ENCODE data around the gene PRCD.
"Not testable (repeated sequence)": the region's sequence is repeated elsewhere in the genome, so short reads cannot be mapped to it uniquely, and the experiment has no call there.

Gene PRCD

GRCh38 chr17:76506408-76507345 lies 33.2 kb upstream of the PRCD start:
- no peak overlapping the region for H3K4me3 ChIP-seq (ENCODE audit: low read depth, low read length)
- peak; percentile 75 for TF ChIP-seq CTCF (IDR thresholded peaks at IDR 0.05; ENCODE audit: low read depth, low read length)

- not testable (repeated sequence) for H3K4me3 ChIP-seq (ENCODE audit: low read depth, low read length)
Observed at GRCh38 chr17:76508472-76509063, 31.3 kb upstream of the PRCD start.

GRCh38 chr17:76510831-76511244 lies 29.0 kb upstream of the PRCD start:
- no peak overlapping the region for H3K4me3 ChIP-seq (ENCODE audit: low read depth, low read length)
- TF ChIP-seq CTCF (IDR thresholded peaks at IDR 0.05; ENCODE audit: low read depth, low read length), result no peak

- no peak for TF ChIP-seq CTCF (IDR thresholded peaks at IDR 0.05; ENCODE audit: low read depth, low read length)
- no peak overlapping the region for H3K4me3 ChIP-seq (ENCODE audit: low read depth, low read length)
Observed at GRCh38 chr17:76511668-76512365, 28.0 kb upstream of the PRCD start.

- H3K4me3 ChIP-seq (ENCODE audit: low read depth, low read length), result no peak overlapping the region
- TF ChIP-seq CTCF (IDR thresholded peaks at IDR 0.05; ENCODE audit: low read depth, low read length), result no peak
Observed at GRCh38 chr17:76512366-76513305, 27.2 kb upstream of the PRCD start.

- H3K4me3 ChIP-seq (ENCODE audit: low read depth, low read length), result no peak overlapping the region
- TF ChIP-seq CTCF (IDR thresholded peaks at IDR 0.05; ENCODE audit: low read depth, low read length), result no peak
Observed at GRCh38 chr17:76513306-76513692, 26.5 kb upstream of the PRCD start.

GRCh38 chr17:76514355-76514754 lies 25.5 kb upstream of the PRCD start:
- H3K4me3 ChIP-seq (ENCODE audit: low read depth, low read length), result not testable (repeated sequence)

Data from WI38 (cell line).